ENCODE results near the gene NOS1AP.

The NOS1AP gene

DNA sequence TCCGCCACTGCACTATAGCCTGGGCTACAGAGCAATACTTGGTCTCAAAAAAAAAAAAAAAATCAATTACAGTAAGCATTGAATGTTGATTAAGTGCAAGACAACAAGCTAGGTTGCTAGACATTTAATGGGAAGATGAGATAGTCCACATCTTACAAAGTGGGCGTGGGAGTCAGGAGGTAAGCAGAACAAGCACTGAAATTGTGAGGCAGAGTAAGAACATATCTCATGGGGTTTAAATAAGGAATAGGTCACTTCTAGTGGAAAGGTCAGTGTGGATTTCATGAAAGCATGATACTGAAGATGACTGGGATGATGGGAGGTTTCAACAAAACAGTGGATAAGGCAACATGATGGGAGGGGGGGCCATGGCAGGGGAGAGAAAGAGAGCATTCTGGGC is 44.0 kb upstream of the NOS1AP start:
- TF ChIP-seq CTCF (IDR thresholded peaks at IDR 0.05; ENCODE audit: low read depth, low read length, missing control alignments), result no peak
- DNase-seq (ENCODE audit: low read depth), result no peak
- no peak overlapping the region for H3K4me3 ChIP-seq (ENCODE audit: low read depth, low read length)
- in situ Hi-C loops (cut with HindIII; ENCODE audit: low sequenced_read_pairs), result no loop called here

GRCh38 chr1:162026881-162027280 is 42.6 kb upstream of the NOS1AP start:
- DNase-seq (ENCODE audit: low read depth), result no peak
- TF ChIP-seq CTCF (IDR thresholded peaks at IDR 0.05; ENCODE audit: low read depth, low read length, missing control alignments), result no peak
- in situ Hi-C loops (cut with HindIII; ENCODE audit: low sequenced_read_pairs), result no loop called here
- no peak overlapping the region for H3K4me3 ChIP-seq (ENCODE audit: low read depth, low read length)

- TF ChIP-seq CTCF (IDR thresholded peaks at IDR 0.05; ENCODE audit: low read depth, low read length, missing control alignments), result no peak
- H3K4me3 ChIP-seq (ENCODE audit: low read depth, low read length), result no peak overlapping the region
- DNase-seq (ENCODE audit: low read depth), result no peak
- in situ Hi-C loops (cut with HindIII; ENCODE audit: low sequenced_read_pairs), result no loop called here
Observed at GRCh38 chr1:162028726-162029125, 40.8 kb upstream of the NOS1AP start.

DNA sequence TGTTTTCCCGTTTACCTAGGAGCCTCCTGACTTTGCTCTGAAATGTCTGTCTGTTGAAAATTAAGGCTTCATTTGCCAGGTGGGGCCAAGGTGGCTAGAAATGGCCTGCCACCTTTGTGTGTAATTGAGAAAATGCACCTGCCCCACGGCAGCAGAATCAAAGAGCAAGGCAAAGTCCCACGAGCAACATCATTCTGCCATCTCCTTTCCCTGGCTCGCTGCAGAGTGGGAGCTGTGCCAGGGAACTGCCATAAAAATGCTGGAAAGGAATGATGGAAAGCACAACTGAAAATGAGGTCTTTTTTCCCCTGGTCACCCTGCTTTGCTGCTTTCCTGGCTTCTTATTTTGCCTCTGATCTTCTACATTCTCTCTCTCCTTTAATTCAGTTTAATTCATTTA is 40.3 kb upstream of the NOS1AP start:
- no peak for DNase-seq (ENCODE audit: low read depth)
- H3K4me3 ChIP-seq (ENCODE audit: low read depth, low read length), result no peak overlapping the region
- no peak for TF ChIP-seq CTCF (IDR thresholded peaks at IDR 0.05; ENCODE audit: low read depth, low read length, missing control alignments)
- in situ Hi-C loops (cut with HindIII; ENCODE audit: low sequenced_read_pairs), result no loop called here

DNA sequence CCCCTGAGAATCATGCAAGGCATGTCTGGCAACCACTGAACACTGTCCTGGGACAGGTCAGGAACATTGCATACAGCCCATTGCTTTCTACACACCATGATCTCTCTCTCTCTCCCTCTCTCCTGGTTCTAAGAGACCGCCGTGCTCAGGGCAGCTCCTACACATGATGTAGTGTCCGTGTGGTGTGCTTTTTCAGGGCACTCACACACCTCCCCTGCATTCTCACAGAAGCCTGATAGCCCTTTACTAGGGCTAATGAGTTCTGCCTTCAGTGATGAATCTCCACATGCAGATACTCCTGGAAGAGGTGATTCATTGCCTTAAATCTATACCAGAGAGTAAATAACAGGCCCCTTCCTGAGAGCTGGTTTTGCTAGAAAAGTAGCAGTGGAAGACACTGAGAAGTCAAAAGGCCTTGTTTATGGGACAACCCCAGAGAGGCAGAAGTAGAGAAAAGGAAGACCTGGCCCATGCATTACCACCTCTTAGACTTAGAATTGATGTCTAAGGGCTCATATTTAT is 38.7 kb upstream of the NOS1AP start:
- TF ChIP-seq CTCF (IDR thresholded peaks at IDR 0.05; ENCODE audit: low read depth, low read length, missing control alignments), result no peak
- DNase-seq (ENCODE audit: low read depth), result no peak
- no peak overlapping the region for H3K4me3 ChIP-seq (ENCODE audit: low read depth, low read length)
- in situ Hi-C loops (cut with HindIII; ENCODE audit: low sequenced_read_pairs), result no loop called here

DNA sequence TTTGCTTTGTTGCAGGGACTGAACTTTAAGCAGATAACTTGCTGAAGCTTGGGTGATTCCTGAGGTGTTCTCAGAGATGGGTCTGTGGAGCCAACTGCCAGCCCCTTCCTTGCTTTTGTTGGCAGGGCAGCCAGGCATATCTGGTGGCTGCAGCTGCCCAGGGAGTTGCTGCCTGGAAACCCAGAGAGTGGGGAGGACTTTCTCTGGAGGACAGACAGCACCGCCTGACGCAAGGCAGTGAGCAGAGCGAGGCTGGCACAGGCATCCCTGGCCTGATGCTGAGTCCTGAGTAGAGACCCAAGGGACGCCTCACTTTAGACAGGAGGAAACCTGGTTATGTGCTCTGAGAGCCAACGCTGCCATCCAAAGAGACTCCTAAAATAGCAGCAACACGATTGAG is 36.1 kb upstream of the NOS1AP start:
- DNase-seq (ENCODE audit: low read depth), result no peak
- TF ChIP-seq CTCF (IDR thresholded peaks at IDR 0.05; ENCODE audit: low read depth, low read length, missing control alignments), result no peak
- no peak overlapping the region for H3K4me3 ChIP-seq (ENCODE audit: low read depth, low read length)
- in situ Hi-C loops (cut with HindIII; ENCODE audit: low sequenced_read_pairs), result no loop called here

GRCh38 chr1:162035241-162035640 is 34.2 kb upstream of the NOS1AP start:
- no peak overlapping the region for H3K4me3 ChIP-seq (ENCODE audit: low read depth, low read length)
- in situ Hi-C loops (cut with HindIII; ENCODE audit: low sequenced_read_pairs), result no loop called here
- no peak for DNase-seq (ENCODE audit: low read depth)
- no peak for TF ChIP-seq CTCF (IDR thresholded peaks at IDR 0.05; ENCODE audit: low read depth, low read length, missing control alignments)

All from astrocyte of the cerebellum (primary cell).